Measurements from ENCODE around the gene NXPE2.
"Not testable (repeated sequence)": the region's sequence is repeated elsewhere in the genome, so short reads cannot be mapped to it uniquely, and the experiment has no call there.

NXPE2 gene

GRCh38 chr11:114678125-114679036 is at the start of gene NXPE2:
Gene NXPE2 (plus strand): TSS chr11:114678527. CDS start chr11:114678576, 49 bp downstream.
- no peak for DNase-seq

- DNase-seq = not testable (repeated sequence)
Observed at GRCh38 chr11:114631445-114631965, 46.8 kb upstream of the NXPE2 start.

- DNase-seq = not testable (repeated sequence)
Observed at GRCh38 chr11:114639440-114639839, 38.9 kb upstream of the NXPE2 start.

- no peak for DNase-seq
Observed at GRCh38 chr11:114650661-114651060, 27.7 kb upstream of the NXPE2 start.

- no peak for DNase-seq
Observed at GRCh38 chr11:114651145-114651718, 27.1 kb upstream of the NXPE2 start.

- DNase-seq = no peak
Observed at GRCh38 chr11:114653148-114653547, 25.2 kb upstream of the NXPE2 start.

- DNase-seq = no peak
Observed at GRCh38 chr11:114664641-114665040, 13.7 kb upstream of the NXPE2 start.

GRCh38 chr11:114666760-114667159 is 11.6 kb upstream of the NXPE2 start:
- no peak for DNase-seq

GRCh38 chr11:114668109-114668508 is 10.2 kb upstream of the NXPE2 start:
- DNase-seq = no peak

GRCh38 chr11:114673661-114674060 is 4.7 kb upstream of the NXPE2 start:
- DNase-seq = no peak

- no peak for DNase-seq
Observed at GRCh38 chr11:114679505-114679904, 1.2 kb downstream of the NXPE2 start.

- DNase-seq = no peak
Observed at GRCh38 chr11:114683007-114683406, 4.7 kb downstream of the NXPE2 start.

GRCh38 chr11:114684636-114685035 is 6.3 kb downstream of the NXPE2 start:
- DNase-seq = no peak

- no peak for DNase-seq
Observed at GRCh38 chr11:114685097-114685496, 6.8 kb downstream of the NXPE2 start.

- DNase-seq = no peak
Observed at GRCh38 chr11:114705280-114706024, 27.1 kb downstream of the NXPE2 start.

GRCh38 chr11:114709960-114710359 is 31.6 kb downstream of the NXPE2 start:
- no peak for DNase-seq

- no peak for DNase-seq
Observed at GRCh38 chr11:114713756-114714155, 35.4 kb downstream of the NXPE2 start.

GRCh38 chr11:114719562-114719961 is 41.2 kb downstream of the NXPE2 start:
- no peak for DNase-seq

- DNase-seq = no peak
Observed at GRCh38 chr11:114724916-114725524, 46.7 kb downstream of the NXPE2 start.

- DNase-seq = no peak
Observed at GRCh38 chr11:114725623-114726022, 47.3 kb downstream of the NXPE2 start.

GRCh38 chr11:114736806-114737205 is 58.5 kb downstream of the NXPE2 start:
- DNase-seq = no peak

GRCh38 chr11:114738954-114739353 is 60.6 kb downstream of the NXPE2 start:
- DNase-seq = no peak

- no peak for DNase-seq
Observed at GRCh38 chr11:114745150-114745671, 66.9 kb downstream of the NXPE2 start.
